Cerebellar nuclear complex (tissue), 1 donor: ENCODE data around the gene CCM2L.
A peak's percentile ranks its signal among the peaks of the same experiment; 100 is the strongest.
"Not testable (repeated sequence)": the region's sequence is repeated elsewhere in the genome, so short reads cannot be mapped to it uniquely, and the experiment has no call there.

Source experiments
- DNase-seq, 2 experiments: peaks; one replicate each; lab custom pipeline; 2025; lab: John Stamatoyannopoulos, UW

CCM2L gene

GRCh38 chr20:32028647-32029372 lies 18.6 kb downstream of the CCM2L start:
- DNase-seq, result peak in 1 of 2 experiments; percentile 40

GRCh38 chr20:32029561-32029960 lies 19.3 kb downstream of the CCM2L start:
- no peak for DNase-seq

DNA sequence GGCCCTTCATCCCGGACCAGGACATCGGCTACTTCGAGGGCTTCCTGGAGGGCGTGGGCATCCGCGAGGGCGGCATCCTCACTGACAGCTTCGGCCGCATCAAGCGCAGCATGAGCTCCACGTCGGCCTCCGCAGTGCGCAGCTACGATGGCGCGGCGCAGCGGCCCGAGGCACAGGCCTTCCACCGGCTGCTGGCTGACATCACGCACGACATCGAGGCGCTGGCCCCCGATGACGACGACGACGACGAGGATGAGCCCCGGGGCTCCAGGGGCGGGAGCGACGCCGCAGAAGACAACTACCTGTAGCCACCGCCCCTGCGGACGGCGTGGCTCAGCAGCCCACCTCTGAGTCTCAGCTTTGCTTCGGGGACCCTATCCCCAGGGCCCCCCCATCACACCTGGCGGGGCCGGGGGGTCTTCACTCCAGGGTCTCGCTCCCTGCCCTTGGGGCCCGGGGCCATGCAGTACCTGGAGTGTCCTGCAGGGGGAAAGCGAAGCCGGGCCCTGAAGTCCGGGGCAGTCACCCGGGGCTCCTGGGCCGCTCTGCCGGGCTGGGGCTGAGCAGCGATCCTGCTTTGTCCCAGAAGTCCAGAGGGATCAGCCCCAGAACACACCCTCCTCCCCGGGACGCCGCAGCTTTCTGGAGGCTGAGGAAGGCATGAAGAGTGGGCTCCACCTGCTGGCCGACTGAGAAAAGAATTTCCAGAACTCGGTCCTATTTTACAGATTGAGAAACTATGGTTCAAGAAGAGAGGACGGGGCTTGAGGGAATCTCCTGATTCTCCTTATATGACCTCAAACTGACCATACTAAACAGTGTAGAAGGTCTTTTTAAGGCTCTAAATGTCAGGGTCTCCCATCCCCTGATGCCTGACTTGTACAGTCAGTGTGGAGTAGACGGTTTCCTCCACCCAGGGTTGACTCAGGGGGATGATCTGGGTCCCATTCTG lies 21.0 kb downstream of the CCM2L start:
- peak in 1 of 2 experiments; percentile 73 for DNase-seq

GRCh38 chr20:32033316-32033715 lies 23.1 kb downstream of the CCM2L start:
- no peak for DNase-seq

GRCh38 chr20:32033721-32034120 lies 23.5 kb downstream of the CCM2L start:
- not testable (repeated sequence) for DNase-seq

DNA sequence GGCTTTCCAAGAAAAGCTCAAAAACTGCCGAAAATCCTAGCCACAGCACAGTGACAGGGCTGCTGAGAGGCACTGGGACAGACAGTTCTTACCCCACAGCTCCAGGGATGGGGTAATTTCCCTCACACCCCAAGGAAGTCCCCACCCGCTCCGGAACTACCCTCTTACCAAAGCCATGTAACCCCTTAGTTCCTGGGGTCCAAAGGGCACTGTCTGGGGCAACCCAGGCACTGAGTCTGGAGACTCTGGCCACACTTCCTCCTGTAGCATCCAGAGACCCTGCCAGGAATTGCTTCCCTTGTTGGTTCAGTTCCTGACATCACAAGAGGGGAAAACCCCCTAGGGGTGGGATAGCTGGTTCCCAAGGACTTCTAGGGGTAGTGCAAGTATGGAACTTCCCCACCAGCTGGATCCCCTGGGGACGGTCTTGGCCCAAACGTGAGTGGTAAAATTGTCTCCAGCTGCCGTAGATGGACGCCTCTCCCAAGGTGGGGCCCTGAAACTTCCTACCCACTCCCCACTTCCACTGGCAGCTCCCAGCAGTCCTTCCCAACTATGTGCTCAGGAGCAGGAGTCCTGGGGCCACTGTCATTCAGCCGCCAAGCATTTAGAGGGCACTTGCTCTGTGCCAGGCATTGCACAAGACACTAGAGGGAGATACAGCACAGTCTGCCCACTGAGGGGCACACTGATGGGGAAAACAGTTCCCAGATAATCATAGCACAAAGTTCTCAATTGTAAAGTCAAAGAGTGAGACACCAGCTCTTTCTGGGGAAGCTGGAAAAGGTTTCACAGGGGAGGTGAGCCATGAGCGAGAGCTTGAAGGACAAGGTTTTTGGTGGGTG lies 24.6 kb downstream of the CCM2L start:
- DNase-seq, result no peak

DNA sequence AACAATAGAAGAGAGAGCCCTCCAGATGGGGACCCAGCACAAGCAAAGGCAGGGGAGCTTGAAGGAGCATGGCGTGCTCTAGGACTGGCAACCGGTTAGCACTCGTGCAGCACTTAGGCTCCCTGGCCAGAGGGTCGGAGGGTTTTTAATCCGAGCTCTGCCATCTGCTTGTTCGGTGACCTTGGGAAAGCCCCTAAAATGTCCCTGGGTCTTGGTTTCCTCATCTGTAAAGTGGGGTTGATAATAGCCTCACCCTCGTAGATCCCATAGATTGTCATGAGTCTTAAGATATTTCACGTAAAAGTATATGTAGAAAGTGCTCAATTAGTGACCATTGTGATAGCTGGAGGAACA lies 25.2 kb downstream of the CCM2L start:
- no peak for DNase-seq

- no peak for DNase-seq
These were observed 26.0 kb downstream of the CCM2L start for GRCh38 chr20:32036252-32036651.

DNA sequence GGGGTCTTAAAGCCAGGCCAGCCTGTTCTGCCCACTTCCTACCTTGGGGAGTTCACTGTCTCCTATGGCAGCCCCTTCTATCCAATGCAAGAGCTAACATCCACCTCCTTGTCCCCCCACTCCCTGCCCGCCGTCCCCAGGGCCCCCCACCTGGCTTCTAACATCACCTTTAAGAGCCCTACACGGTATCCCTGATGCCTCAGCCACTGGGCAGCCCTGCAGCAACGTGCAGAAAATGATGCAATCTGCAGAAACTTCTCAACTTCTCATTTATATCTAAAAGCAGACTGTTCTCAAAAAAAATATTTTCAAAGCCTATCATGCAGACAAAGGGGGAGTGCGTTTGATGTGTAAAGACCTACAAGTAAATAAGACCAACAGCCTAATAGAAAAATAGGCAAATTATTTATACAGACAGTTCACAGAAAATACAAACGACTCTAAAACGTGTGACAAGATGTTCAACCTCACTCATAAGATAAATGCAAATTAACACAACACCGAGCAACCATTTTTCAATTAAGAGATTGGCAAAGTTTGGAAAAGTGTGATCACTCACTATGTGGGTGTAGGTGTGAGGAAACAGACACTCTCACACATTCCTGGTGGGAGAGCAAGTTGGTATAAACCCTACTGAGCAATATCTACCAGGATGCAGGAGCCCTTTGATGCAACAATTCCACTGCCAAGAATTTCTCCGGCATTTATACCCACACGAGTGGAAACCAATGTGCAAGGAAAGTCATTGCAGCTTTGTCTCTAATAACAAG lies 26.7 kb downstream of the CCM2L start:
- DNase-seq, result no peak

GRCh38 chr20:32037929-32038328 lies 27.7 kb downstream of the CCM2L start:
- DNase-seq, result no peak

- no peak for DNase-seq
These were observed 30.1 kb downstream of the CCM2L start for GRCh38 chr20:32040142-32040953.

- no peak for DNase-seq
These were observed 35.8 kb downstream of the CCM2L start for GRCh38 chr20:32045999-32046398.

- DNase-seq, result no peak
These were observed 40.1 kb downstream of the CCM2L start for GRCh38 chr20:32050324-32050841.

DNA sequence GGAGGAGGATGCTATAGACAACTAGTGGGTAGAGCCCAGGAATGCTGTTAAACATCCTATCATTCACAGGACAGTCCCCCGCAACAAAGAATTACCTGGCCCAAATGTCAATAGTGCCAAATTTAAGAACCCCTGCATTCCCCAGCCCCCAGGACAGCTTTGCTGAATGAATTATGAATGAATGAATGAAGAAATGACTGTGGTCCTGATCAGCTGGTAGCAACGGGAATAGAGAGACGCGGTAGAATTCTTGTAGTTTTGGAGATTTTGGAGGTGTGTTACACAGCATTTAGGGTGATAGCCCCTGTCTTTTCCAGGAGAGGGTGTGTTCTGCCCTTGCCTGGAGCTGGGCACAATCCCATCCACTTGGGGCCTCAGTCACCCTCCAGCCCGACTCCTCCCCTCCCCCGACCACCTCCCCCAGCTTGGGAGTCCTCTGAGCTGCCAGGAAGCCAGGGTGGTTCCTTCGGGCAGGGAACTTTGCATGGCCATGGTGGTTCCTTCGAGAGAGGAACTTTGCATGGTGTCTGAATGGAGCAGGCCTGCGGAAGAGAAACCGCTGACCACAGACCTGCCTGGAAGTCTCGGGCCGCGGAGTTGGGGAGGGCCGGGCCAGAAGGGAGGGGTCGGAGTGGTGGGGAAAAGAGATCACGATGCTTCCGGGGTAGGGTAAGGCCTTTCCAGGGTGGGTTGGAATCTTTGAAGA lies 40.8 kb downstream of the CCM2L start:
- no peak for DNase-seq

DNA sequence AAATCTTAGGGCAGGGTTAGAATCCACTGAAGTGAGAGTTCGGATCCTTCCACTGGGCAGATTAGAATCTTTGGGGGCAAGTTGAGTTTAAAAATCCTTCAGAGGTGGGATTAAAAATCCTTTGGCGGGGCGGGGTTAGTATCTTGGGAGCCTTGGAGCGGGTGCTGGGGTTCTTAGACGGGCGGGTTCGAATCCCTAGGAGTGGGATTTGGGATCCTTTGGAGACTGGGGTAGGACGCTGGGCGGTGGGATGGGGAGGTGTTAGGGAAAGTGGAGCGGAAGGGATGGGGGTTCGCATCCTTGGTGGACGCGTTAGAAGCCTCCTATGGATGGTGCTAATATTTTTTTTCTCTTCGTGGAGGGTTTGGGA lies 41.5 kb downstream of the CCM2L start:
- DNase-seq, result no peak

- DNase-seq, result no peak
These were observed 42.0 kb downstream of the CCM2L start, which contains the start of gene HCK for GRCh38 chr20:32052090-32052777. Gene HCK, plus strand, starts transcription at chr20:32052242.

GRCh38 chr20:32052778-32053362 lies 42.6 kb downstream of the CCM2L start:
- no peak for DNase-seq

GRCh38 chr20:32053648-32054047 lies 43.4 kb downstream of the CCM2L start:
- no peak for DNase-seq
